NCI-H2196 (cell line): ENCODE results near the gene CAPN8.

ENCODE experiments used
- DNase-seq: peaks from one replicate; lab custom pipeline; 2025; ENCODE audit not compliant: unreplicated experiment; lab: John Stamatoyannopoulos, UW

Gene CAPN8

GRCh38 chr1:223665592-223666312, at the start of gene CAPN8:
Gene CAPN8, minus strand, starts transcription at chr1:223665701. Its CDS starts 55 bp downstream, at chr1:223665646.
- DNase-seq: no peak

DNA sequence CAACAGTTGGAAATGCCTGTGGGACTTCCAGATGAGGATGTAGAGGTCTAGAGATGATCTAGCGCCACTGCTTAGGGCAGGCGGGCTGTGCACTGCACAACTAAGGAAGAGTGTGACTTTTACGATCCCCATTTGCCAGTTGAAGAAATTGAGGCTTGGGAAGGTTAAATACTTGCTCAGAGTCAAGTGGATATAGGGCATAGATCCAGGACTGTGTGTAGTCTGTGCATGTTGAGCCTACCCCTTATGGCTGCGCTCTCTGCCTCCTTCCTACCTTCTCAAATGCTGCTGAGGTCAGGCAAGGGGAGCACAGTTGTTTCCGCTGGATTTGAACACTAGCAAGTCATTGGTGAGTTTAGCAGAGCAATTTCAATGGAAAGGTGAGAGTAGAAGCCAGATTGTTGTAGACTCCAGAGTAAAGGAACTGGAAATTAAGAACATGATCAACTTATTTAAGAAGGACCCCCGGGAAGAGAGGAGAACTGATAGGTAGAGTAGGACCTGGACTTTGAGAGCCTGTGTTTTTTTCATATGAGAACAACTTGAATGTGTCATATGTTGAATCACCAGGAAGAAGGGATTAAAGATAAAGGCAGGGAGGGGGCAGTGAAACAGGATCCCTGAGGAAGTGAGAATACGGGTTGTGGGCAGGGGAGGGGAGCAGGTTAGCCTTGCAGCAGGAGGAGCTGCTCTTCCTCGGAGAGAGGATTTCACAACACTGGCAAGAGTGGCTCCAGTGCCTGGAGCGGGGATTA, 49.5 kb upstream of the CAPN8 start:
- DNase-seq: peak; percentile 42

DNA sequence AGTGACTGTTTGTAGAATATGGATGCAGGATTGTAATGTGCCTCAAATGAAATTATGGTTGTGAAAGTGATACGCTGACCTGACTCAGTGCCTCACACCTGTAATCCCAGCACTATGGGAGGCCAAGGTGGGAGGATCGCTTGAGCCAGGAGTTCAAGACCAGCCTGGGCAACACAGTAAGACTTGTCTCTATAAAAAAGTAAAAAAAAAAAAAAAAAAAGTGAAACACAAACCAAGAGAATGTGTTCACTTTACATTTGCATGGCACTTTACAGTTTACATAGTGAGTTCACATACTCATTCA, 48.9 kb upstream of the CAPN8 start:
- DNase-seq: no peak

GRCh38 chr1:223713546-223714420, 48.3 kb upstream of the CAPN8 start:
- DNase-seq: no peak

GRCh38 chr1:223712850-223713474, 47.5 kb upstream of the CAPN8 start:
- DNase-seq: peak; percentile 19

DNA sequence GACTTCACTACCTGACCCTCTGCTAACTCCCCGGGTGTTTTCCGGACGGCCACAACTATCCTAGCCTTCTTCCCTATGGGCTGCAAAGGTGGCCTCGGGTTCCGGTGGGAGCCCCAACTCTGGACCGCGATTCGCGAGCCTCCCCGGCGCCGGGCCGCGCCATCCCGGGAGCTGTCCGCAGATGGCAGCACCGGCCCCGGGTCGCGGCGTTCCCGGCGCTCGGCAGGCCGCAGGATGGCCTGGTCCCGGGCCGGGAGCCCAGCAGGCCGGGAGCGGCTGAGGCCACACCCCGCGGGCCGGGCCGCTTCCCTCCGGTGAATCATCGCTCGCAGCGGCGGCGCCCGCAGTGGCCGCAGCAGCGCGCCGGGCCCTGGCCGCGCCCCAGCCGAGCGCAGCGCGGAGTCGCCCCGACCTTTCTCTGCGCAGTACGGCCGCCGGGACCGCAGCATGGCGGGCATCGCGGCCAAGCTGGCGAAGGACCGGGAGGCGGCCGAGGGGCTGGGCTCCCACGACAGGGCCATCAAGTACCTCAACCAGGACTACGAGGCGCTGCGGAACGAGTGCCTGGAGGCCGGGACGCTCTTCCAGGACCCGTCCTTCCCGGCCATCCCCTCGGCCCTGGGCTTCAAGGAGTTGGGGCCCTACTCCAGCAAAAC, 46.8 kb upstream of the CAPN8 start, which contains the start of gene CAPN2:
Gene CAPN2 (plus strand): TSS at position 346 of the 656 bp plus-strand sequence. CDS start 102 bp downstream, at position 448.
- DNase-seq: peak; percentile 70

GRCh38 chr1:223711747-223712193, 46.3 kb upstream of the CAPN8 start:
- no peak for DNase-seq

DNA sequence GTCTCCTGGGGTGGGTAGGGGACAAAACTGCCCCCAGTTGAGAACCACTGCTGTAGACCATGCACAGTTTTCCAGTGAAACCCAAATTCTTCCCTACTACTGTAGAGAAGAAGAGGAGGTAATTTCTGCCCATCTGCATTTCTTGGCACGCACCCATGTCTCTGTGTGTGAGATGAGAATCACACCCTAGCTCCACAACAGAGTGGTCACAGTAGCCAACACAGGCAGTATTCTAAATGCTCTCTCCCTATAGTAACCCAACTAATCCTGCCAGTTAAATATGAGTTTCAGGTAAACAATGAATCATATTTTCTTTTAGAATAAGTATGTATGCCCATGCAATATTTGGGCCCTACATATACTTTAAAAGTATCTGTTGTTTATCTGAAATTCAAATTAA, 45.7 kb upstream of the CAPN8 start:
- DNase-seq: peak; percentile 28

DNA sequence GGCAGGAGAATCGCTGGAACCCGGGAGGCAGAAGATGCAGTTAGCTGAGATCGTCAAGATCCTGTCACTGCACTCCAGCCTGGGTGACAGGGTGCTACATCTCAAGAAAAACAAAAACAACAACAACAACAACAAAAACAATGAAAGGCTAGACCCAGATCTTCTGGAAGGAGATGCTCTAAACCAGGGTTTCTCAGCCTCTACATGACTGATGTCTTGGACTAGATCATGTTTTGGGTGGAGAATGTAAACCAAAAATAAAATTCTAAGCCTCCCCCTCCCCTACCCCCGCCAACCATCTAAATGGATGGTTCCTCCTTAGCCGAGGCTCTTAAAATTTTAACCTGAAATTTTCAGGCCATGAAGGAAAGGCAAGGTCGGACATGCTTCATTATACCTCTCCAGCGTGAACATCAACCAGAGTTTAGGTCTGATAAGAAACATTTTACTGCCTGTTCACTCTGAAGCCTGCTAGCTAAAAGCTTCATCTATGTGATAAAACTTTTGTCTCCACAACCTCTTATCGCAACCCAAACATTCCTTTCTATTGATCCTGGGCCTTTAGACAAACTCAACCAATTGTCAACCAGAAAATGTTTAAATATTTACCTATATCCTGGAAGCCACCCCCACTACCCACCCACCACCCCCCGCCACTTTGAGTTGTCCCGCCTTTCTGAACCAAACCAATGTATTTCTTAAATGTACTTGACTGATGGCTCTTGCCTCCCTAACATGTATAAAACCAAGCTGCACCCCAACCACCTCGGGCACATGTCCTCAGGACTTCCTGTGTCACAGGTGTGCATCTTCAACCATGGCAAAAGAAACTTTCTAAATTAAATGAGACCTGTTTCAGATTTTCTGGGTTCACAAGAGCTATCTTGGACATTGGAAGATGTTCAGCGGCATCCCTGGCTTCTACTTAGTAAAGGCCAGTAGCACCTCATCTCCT, 45.0 kb upstream of the CAPN8 start:
- no peak for DNase-seq

- DNase-seq: no peak
Measured at GRCh38 chr1:223709598-223709997, 44.1 kb upstream of the CAPN8 start.

DNA sequence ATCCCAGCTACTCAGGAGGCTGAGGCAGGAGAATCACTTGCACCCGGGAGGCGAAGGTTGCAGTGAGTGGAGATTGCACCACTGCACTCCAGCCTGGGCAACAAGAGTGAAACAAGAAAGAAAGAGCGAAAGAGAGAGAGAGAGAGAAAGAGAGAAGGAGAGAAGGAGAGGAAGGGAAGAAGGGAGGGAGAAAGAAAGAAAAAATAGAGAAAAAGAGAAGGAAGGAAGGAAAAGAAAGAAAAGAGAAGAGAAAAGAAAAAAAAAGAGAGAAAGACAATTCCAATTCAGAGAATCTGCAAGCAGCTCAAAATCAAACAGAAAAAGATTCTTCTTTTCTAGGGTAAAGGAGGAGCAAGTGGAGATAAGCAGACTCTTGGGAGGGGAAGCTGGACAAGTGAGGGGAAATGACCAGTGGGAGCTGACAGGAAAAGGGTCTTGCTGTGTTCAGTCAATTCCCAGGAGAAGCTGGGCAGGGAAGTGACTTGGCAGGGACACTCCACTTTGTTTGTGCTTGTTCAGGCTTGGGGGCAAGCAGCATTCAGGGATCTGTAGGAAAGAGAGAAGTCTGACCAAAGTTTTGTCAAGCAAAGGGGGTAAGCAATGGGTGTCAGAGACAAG, 43.3 kb upstream of the CAPN8 start:
- no peak for DNase-seq

GRCh38 chr1:223708001-223708359, 42.5 kb upstream of the CAPN8 start:
- peak; percentile 76 for DNase-seq

GRCh38 chr1:223707256-223708000, 41.9 kb upstream of the CAPN8 start:
- peak; percentile 92 for DNase-seq

DNA sequence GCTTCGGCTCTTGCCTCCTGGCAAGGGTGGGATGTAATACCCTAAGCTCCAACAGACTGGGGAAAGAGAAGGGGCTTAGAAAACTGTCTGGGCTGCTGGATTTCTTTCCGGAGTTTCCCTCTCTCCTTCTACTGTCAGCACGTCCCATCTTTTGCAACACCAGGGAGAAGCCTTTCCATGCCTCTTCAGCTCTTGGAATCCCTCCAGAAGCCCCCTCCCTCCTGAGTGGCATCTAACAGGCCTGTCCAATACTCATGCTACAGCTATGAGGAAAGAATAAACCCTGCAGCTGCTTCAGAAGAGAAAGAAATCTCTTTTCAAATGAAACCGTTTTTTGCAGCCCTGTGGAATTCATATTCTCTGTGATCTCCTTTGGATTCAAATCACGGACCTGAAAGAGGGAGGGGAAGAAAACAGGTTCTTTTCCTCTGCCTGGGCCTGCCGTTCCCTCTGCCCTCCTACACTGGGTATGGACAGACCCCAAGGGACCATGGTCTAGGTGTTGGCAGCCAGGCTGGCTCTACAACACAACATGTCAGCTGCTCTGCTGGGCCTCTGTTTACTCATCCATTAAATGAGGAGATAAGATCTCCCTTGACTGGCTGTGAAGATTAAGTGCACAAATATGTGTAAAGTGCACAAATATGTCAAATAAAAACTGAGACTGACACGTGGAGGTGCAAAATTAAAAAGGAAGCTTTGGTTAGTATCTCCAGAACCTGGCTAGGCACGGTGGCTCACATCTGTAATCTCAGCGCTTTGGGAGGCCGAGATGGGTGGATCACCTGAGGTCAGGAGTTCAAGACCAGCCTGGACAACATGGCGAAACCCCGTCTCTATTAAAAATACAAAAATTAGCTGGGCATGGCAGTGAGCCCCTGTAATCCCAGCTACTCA, 40.8 kb upstream of the CAPN8 start:
- peak; percentile 74 for DNase-seq

- DNase-seq: no peak
Measured at GRCh38 chr1:223704921-223705878, 39.7 kb upstream of the CAPN8 start.

- DNase-seq: no peak
Measured at GRCh38 chr1:223703668-223704013, 38.1 kb upstream of the CAPN8 start.
